ENCODE measurements around the gene SAMD10. TPM values are rescaled to one million over a fixed set of nuclear protein-coding genes. Genes with fewer than 3 reads are reported as not detected.

Gene SAMD10
- total and polyA plus RNA-seq, 4 donors: 2.3 to 6.8 (median 5.6) TPM

DNA sequence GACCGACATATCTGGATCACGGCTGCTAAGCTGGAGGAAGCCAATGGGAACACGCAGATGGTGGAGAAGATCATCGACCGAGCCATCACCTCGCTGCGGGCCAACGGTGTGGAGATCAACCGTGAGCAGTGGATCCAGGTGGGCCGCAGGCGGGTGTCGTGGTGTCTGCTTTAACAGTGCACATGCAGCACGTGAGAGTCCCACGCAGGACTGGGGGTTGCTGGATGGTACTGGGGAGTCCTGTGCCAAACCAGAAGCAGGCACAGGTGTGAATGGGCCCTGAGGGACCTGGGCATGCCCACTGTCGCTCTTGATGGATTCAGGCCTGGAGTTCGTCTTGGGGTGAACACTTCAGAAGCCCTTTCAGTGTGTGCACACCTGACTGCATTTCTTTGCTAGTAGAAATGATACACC is 31.9 kb upstream of the SAMD10 start:
- no peaks in the 10 kb centered on the region for H3K4me1 ChIP-seq (ENCODE audit: control insufficient read depth in 5 of 5, insufficient read depth in 5 of 5, low read length in 5 of 5)
- no peak for DNase-seq
- ATAC-seq (ENCODE audit: insufficient read depth, low FRiP score): no peak
- no peaks in the 10 kb centered on the region for H3K9me3 ChIP-seq (ENCODE audit: control insufficient read depth in 4 of 4, insufficient read depth in 3 of 4, low read length in 3 of 4)
- H3K27ac ChIP-seq (ENCODE audit: low read depth in 1 of 2, low read length in 1 of 2): no peak overlapping the region
- H3K9ac ChIP-seq (ENCODE audit: insufficient read depth in 1 of 2, low read length in 2 of 2): no peak overlapping the region
- TF ChIP-seq, protein P1, sequence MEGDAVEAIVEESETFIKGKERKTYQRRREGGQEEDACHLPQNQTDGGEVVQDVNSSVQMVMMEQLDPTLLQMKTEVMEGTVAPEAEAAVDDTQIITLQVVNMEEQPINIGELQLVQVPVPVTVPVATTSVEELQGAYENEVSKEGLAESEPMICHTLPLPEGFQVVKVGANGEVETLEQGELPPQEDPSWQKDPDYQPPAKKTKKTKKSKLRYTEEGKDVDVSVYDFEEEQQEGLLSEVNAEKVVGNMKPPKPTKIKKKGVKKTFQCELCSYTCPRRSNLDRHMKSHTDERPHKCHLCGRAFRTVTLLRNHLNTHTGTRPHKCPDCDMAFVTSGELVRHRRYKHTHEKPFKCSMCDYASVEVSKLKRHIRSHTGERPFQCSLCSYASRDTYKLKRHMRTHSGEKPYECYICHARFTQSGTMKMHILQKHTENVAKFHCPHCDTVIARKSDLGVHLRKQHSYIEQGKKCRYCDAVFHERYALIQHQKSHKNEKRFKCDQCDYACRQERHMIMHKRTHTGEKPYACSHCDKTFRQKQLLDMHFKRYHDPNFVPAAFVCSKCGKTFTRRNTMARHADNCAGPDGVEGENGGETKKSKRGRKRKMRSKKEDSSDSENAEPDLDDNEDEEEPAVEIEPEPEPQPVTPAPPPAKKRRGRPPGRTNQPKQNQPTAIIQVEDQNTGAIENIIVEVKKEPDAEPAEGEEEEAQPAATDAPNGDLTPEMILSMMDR (IDR thresholded peaks at IDR 0.05; ENCODE audit: control extremely low read depth, extremely low read depth): no peak
- WGBS, 2 donors: 98 to 99% methylated on average over 16 of the region's 16 CpGs
- H3K27me3 ChIP-seq (ENCODE audit: control insufficient read depth in 3 of 3, insufficient read depth in 3 of 3, low read length in 2 of 3): no peaks in the 10 kb centered on the region
- no peak overlapping the region for H3K4me3 ChIP-seq
- H3K36me3 ChIP-seq (ENCODE audit: control insufficient read depth in 4 of 4, insufficient read depth in 4 of 4, low read length in 4 of 4): peaks cover 16 to 55% (median 46%) of the 10 kb centered on the region in 4 donors

DNA sequence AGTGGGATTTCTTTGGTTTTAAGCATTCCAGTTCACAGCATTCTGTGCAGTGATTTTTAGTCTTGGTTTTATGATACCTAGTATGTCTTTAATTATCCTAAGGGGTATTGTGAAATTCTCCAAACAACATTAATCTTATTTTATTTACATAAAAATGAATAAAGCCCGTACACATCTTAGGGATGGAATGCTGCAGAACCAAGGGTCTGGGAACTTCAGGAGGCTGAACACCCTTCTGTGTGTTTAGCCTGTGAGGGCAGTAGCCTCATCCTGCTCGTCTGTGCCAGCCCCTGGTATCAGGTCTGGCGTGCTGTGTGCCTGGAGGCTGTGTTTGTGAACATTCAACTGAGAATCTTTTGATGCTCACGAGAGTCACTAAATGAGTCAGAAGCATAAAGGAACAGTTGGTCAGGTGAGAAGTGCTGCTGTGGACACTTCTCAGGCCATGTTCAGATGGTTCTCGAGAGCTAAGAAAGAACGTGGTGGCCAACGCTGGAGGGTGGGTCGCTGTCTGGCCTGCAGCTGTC is 31.3 kb upstream of the SAMD10 start:
- Histone ChIP-seq H3K4me1 (ENCODE audit: control insufficient read depth in 5 of 5, insufficient read depth in 5 of 5, low read length in 5 of 5) (no peaks in the 10 kb centered on the region), H3K9me3 (ENCODE audit: control insufficient read depth in 4 of 4, insufficient read depth in 3 of 4, low read length in 3 of 4) (no peaks in the 10 kb centered on the region), H3K9ac (ENCODE audit: insufficient read depth in 1 of 2, low read length in 2 of 2) (no peak overlapping the region), H3K27ac (ENCODE audit: low read depth in 1 of 2, low read length in 1 of 2) (no peak overlapping the region), H3K27me3 (ENCODE audit: control insufficient read depth in 3 of 3, insufficient read depth in 3 of 3, low read length in 2 of 3) (no peaks in the 10 kb centered on the region), H3K36me3 (ENCODE audit: control insufficient read depth in 4 of 4, insufficient read depth in 4 of 4, low read length in 4 of 4) (peaks cover 19 to 55% (median 46%) of the 10 kb centered on the region in 4 donors), H3K4me3 (no peak overlapping the region)
- TF ChIP-seq, protein P1 (IDR thresholded peaks at IDR 0.05; ENCODE audit: control extremely low read depth, extremely low read depth): no peak
- ATAC-seq (ENCODE audit: insufficient read depth, low FRiP score) (no peak), DNase-seq (no peak)
- WGBS, 2 donors: 89 to 91% methylated on average over 8 of the region's 8 CpGs

DNA sequence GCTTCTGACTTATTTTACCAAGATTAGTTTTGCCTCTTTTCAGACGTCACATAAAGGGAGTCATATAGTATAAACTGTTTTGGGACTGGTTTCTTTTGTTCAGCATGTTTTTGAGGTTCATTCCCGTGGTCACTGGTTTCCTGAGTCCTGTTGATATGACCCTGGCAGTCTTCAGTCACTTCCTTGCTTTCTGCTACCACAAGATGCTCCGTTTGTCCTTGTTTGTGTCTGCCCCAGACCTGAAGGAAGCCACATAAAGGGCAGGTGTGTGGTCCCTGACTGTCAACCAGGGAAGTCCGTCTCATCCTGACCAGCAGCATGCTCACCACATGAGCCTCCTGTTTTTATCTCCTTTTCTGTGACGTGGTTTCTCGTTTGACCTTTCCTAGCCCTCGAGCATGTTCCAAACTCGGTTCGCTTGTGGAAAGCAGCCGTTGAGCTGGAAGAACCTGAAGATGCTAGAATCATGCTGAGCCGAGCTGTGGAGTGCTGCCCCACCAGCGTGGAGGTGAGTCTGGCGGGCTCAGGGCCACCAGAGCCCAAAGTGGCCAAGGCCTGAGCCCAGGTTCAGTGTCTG is 30.5 kb upstream of the SAMD10 start:
- no peaks in the 10 kb centered on the region for H3K9me3 ChIP-seq (ENCODE audit: control insufficient read depth in 4 of 4, insufficient read depth in 3 of 4, low read length in 3 of 4)
- peaks cover 18 to 49% (median 45%) of the 10 kb centered on the region in 4 donors for H3K36me3 ChIP-seq (ENCODE audit: control insufficient read depth in 4 of 4, insufficient read depth in 4 of 4, low read length in 4 of 4)
- no peak for ATAC-seq (ENCODE audit: insufficient read depth, low FRiP score)
- no peak overlapping the region for H3K4me3 ChIP-seq
- DNase-seq: no peak
- no peaks in the 10 kb centered on the region for H3K27me3 ChIP-seq (ENCODE audit: control insufficient read depth in 3 of 3, insufficient read depth in 3 of 3, low read length in 2 of 3)
- WGBS, 2 donors: 81 to 88% methylated on average over 13 of the region's 13 CpGs
- TF ChIP-seq, protein P1 (IDR thresholded peaks at IDR 0.05; ENCODE audit: control extremely low read depth, extremely low read depth): no peak
- no peak overlapping the region for H3K27ac ChIP-seq (ENCODE audit: low read depth in 1 of 2, low read length in 1 of 2)
- H3K4me1 ChIP-seq (ENCODE audit: control insufficient read depth in 5 of 5, insufficient read depth in 5 of 5, low read length in 5 of 5): no peaks in the 10 kb centered on the region
- H3K9ac ChIP-seq (ENCODE audit: insufficient read depth in 1 of 2, low read length in 2 of 2): no peak overlapping the region

All from lung (tissue), 12 donors.